Measurements from ENCODE around the gene PPM1E.
"Not testable (repeated sequence)": the region's sequence is repeated elsewhere in the genome, so short reads cannot be mapped to it uniquely, and the experiment has no call there.

PPM1E gene

DNA sequence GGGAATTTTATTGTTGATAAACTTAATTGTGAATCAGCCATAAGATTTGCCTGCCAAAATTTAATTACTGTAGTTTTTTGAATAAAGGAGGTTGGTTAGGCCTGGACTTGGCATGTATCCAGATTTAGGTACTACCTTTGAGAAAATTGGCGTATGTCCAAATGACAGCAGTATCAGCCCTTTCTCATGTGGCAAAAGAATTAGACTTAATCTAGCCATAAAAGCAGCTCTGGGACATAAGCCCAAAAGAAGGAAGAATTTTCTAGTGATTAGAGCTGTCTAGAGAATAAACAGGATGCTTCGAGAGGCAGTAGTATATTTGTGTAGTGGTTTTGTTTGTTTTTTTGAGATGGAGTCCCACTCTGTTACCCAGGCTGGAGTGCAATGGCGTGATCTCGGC lies 27.7 kb downstream of the PPM1E start:
- TF ChIP-seq MYC (IDR thresholded peaks at IDR 0.05; ENCODE audit: low read depth, low read length): no peak
- TF ChIP-seq, protein P1, sequence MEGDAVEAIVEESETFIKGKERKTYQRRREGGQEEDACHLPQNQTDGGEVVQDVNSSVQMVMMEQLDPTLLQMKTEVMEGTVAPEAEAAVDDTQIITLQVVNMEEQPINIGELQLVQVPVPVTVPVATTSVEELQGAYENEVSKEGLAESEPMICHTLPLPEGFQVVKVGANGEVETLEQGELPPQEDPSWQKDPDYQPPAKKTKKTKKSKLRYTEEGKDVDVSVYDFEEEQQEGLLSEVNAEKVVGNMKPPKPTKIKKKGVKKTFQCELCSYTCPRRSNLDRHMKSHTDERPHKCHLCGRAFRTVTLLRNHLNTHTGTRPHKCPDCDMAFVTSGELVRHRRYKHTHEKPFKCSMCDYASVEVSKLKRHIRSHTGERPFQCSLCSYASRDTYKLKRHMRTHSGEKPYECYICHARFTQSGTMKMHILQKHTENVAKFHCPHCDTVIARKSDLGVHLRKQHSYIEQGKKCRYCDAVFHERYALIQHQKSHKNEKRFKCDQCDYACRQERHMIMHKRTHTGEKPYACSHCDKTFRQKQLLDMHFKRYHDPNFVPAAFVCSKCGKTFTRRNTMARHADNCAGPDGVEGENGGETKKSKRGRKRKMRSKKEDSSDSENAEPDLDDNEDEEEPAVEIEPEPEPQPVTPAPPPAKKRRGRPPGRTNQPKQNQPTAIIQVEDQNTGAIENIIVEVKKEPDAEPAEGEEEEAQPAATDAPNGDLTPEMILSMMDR (IDR thresholded peaks at IDR 0.05; ENCODE audit: low read depth, low read length): no peak
- H3K4me3 ChIP-seq (ENCODE audit: low read depth, low read length): no peak overlapping the region
- no peak for DNase-seq (ENCODE audit: low read depth)

DNA sequence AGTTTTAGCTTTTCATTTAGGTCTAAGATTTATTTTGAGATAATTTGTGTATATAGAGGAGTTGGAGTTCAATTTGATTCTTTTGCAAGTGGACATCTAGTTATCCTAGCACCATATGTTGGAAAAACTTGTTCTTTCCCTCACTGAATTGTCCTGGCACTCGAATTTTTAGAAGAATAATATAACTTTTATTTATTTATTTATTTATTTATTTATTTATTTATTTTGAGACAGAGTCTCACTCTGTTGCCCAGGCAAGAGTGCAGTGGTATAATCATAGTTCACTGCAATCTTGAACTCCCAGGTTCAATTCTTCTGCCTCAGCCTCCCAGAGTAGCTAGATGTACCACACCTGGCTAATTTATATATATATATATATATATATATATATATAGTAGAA lies 29.4 kb downstream of the PPM1E start:
- TF ChIP-seq, protein P1 (IDR thresholded peaks at IDR 0.05; ENCODE audit: low read depth, low read length): no peak
- TF ChIP-seq MYC (IDR thresholded peaks at IDR 0.05; ENCODE audit: low read depth, low read length) (no peak), POLR2A (IDR thresholded peaks at IDR 0.05; ENCODE audit: extremely low read depth, insufficient read length) (no peak)
- TF ChIP-seq, protein P2, sequence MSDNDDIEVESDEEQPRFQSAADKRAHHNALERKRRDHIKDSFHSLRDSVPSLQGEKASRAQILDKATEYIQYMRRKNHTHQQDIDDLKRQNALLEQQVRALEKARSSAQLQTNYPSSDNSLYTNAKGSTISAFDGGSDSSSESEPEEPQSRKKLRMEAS (IDR thresholded peaks at IDR 0.05; ENCODE audit: low read depth, low read length): no peak
- H3K4me3 ChIP-seq (ENCODE audit: low read depth, low read length): no peak overlapping the region
- no peak for DNase-seq (ENCODE audit: low read depth)

DNA sequence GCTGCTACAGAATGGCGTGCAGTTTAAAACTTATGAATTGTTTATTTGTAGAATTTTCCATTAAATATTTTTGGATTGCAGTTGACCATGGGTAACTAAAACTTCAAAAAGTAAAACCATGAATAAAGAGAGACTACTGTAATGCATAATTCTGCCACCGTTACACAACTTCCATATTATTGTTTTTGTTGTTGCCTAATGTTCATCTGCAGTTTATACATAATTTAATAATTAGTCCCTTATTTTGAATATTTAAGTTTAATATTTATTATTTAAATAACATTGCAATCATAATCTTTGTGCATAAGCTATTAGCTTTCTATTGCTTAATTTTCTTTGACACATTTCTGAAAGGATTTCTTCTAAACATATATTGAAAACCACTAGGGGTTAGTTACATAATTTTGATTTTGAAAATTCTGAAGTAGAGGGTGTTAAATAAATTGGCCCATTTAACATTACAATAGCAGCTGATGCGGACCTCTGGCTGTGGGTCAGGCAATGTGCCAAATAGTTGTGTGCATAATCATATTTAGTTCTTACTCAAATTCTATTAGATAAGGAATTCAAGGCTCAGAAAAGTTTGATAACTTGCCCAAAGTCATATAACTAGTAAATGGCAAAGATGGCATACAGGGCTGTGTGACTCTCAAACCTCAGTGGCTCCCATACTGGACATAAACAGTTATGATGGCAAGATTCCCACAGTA lies 31.1 kb downstream of the PPM1E start:
- DNase-seq (ENCODE audit: low read depth): no peak
- TF ChIP-seq, protein P1 (IDR thresholded peaks at IDR 0.05; ENCODE audit: low read depth, low read length): no peak
- TF ChIP-seq MYC (IDR thresholded peaks at IDR 0.05; ENCODE audit: low read depth, low read length): no peak
- no peak for TF ChIP-seq POLR2A (IDR thresholded peaks at IDR 0.05; ENCODE audit: extremely low read depth, insufficient read length)
- TF ChIP-seq, protein P2 (IDR thresholded peaks at IDR 0.05; ENCODE audit: low read depth, low read length): no peak
- H3K4me3 ChIP-seq (ENCODE audit: low read depth, low read length): no peak overlapping the region

DNA sequence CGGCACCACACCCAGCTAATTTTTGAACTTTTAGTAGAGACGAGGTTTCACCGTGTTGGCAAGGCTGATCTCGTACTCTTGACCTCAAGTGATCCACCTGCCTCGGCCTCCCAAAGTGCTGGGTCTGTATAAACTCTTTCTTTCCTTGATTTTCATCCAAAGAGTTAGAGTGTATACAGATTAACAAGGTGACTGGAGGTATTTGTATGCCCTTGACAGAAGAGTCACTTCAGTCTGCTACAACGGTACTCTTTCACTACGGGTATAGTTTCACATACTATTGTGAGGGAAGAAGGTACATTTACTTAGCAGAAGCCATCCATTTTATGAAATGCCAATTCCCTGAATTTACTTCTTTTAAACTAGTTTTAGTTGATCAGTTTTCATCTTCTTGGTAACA lies 32.5 kb downstream of the PPM1E start:
- TF ChIP-seq POLR2A (IDR thresholded peaks at IDR 0.05; ENCODE audit: extremely low read depth, insufficient read length) (no peak), MYC (IDR thresholded peaks at IDR 0.05; ENCODE audit: low read depth, low read length) (no peak)
- TF ChIP-seq, protein P1 (IDR thresholded peaks at IDR 0.05; ENCODE audit: low read depth, low read length): no peak
- TF ChIP-seq, protein P2 (IDR thresholded peaks at IDR 0.05; ENCODE audit: low read depth, low read length): no peak
- no peak overlapping the region for H3K4me3 ChIP-seq (ENCODE audit: low read depth, low read length)
- no peak for DNase-seq (ENCODE audit: low read depth)

DNA sequence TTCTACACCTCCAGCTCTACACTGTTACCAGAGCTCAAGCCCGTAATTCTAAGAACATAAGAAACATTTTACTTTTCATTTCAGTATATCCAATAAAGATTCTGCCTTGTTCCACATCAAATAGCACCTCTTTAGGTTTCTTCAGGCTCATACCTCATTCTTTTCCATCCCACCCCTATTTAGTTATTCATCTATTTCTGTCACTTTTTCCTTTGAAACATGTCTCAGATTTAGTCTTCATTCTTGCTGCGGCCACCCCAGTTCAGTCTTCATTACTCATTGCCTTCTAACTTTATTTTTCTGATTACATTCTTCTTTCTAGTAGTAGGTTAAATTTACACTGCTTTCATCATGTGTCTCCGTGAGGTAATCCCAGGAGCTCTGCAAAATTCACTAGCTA lies 33.5 kb downstream of the PPM1E start:
- TF ChIP-seq, protein P2 (IDR thresholded peaks at IDR 0.05; ENCODE audit: low read depth, low read length): no peak
- TF ChIP-seq, protein P1 (IDR thresholded peaks at IDR 0.05; ENCODE audit: low read depth, low read length): no peak
- no peak for TF ChIP-seq MYC (IDR thresholded peaks at IDR 0.05; ENCODE audit: low read depth, low read length)
- TF ChIP-seq POLR2A (IDR thresholded peaks at IDR 0.05; ENCODE audit: extremely low read depth, insufficient read length): no peak
- no peak for DNase-seq (ENCODE audit: low read depth)
- H3K4me3 ChIP-seq (ENCODE audit: low read depth, low read length): no peak overlapping the region

DNA sequence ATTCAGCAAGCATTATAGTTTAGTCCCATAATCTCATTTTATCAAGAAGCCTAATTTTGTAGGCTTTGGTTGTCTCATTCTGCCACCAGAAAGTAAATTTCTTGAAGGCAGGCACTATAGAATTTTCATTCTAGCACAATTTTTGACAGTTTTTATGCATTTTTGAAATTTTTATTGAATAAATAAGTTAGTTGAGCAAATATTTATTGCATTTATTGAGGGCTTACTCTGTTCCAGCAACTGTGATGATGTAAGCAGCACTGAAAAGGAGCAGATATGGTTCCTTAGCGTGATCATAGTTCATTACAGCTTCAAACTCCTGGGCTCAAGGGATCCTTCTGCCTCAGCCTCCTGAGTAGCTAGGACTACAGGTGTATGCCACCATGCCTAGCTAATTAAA lies 34.2 kb downstream of the PPM1E start:
- DNase-seq (ENCODE audit: low read depth): no peak
- TF ChIP-seq POLR2A (IDR thresholded peaks at IDR 0.05; ENCODE audit: extremely low read depth, insufficient read length): no peak
- TF ChIP-seq, protein P1 (IDR thresholded peaks at IDR 0.05; ENCODE audit: low read depth, low read length): no peak
- TF ChIP-seq, protein P2 (IDR thresholded peaks at IDR 0.05; ENCODE audit: low read depth, low read length): no peak
- no peak for TF ChIP-seq MYC (IDR thresholded peaks at IDR 0.05; ENCODE audit: low read depth, low read length)
- H3K4me3 ChIP-seq (ENCODE audit: low read depth, low read length): no peak overlapping the region

DNA sequence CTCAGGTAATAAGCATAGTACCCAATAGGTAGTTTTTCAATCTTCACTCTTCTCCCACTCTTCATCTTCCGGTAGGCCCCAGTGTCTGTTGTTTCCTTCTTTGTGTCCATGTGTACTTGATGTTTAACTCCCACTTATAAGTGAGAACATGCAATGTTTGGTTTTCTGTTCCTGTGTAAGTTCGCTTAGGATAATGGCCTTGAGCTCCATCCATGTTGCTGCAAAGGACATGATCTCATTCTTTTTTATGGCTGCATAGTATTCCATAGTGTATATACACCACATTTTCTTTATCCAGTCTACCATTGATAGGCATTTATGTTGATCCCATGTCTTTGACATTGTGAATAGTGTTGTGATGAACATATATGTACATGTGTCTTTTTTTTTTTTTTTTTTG lies 38.9 kb downstream of the PPM1E start:
- H3K4me3 ChIP-seq (ENCODE audit: low read depth, low read length); DNase-seq (ENCODE audit: low read depth): not testable (repeated sequence)
